GM19035 (cell line): ENCODE results near the gene MYO7A.

Experiments used
- ATAC-seq: cut with Tn5 transposase; IDR thresholded peaks from one replicate; pipeline ENCODE4 v1.9.1; 2021; ENCODE audit not compliant: unreplicated experiment

Gene MYO7A

DNA sequence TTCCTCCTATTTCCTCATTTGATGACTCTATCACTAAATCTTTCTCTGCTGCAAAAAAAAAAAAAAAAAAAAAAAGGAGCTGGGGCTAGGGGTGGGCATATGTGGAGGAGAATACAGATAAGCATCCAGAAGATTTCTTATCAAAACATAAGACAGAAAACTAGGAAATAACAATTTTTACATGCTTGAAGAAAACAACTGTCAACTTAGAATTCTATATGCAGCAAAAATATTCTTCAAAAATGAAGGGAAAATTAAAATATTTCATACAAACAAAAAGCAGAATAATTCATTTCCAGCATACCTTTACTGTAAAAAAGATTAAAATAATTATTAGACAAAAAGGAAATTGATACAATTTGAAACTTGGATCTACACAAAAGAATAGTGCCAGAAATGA is 134.8 kb downstream of the MYO7A start:
- no peak for ATAC-seq
